ENCODE measurements around the gene KRT72.

Gene KRT72

GRCh38 chr12:52539083-52539820 lies 62.0 kb downstream of the KRT72 start:
- Histone ChIP-seq H3K4me3 (ENCODE audit: low read length) (no peak overlapping the region), H3K79me1 (ENCODE audit: low read length) (no peaks in the 10 kb centered on the region), H4K5ac (ENCODE audit: low read length) (no peak overlapping the region), H3K27me3 (ENCODE audit: insufficient read depth, low read length, poor library complexity) (no peaks in the 10 kb centered on the region), H2BK15ac (replicated peaks; ENCODE audit: low read depth) (no peak overlapping the region), H2AK5ac (ENCODE audit: low read length) (no peak overlapping the region), H2BK120ac (ENCODE audit: low read depth, low read length) (no peak overlapping the region), H3K4ac (ENCODE audit: low read depth, low read length) (no peak overlapping the region), H3K27ac (ENCODE audit: low read depth, low read length) (no peak overlapping the region), H3K4me1 (ENCODE audit: control insufficient read depth, low read depth, low read length) (no peaks in the 10 kb centered on the region), H3K23ac (ENCODE audit: low read length) (no peak overlapping the region), H3K56ac (ENCODE audit: low read length) (no peak overlapping the region), H3K18ac (ENCODE audit: low read length) (no peak overlapping the region), H3K9ac (ENCODE audit: low read length) (no peak overlapping the region), H2BK5ac (ENCODE audit: low read length) (no peak overlapping the region), H3K4me2 (ENCODE audit: low read length) (no peak overlapping the region), H3K79me2 (ENCODE audit: control insufficient read depth, insufficient read depth, low read length) (no peaks in the 10 kb centered on the region), H3K36me3 (ENCODE audit: control insufficient read depth, insufficient read depth, low read length) (no peaks in the 10 kb centered on the region), H4K8ac (ENCODE audit: low read depth, low read length) (no peak overlapping the region)
- no CpG with 5 or more reads among the region's 5 CpGs for WGBS (ENCODE audit: extremely low coverage, insufficient coverage, low lambda C conversion rate)
- DNase-seq, result no peak

- Histone ChIP-seq H2BK5ac (ENCODE audit: low read length) (no peak overlapping the region), H3K4ac (ENCODE audit: low read depth, low read length) (no peak overlapping the region), H3K79me1 (ENCODE audit: low read length) (no peaks in the 10 kb centered on the region), H3K27me3 (ENCODE audit: insufficient read depth, low read length, poor library complexity) (no peaks in the 10 kb centered on the region), H2AK5ac (ENCODE audit: low read length) (no peak overlapping the region), H3K4me2 (ENCODE audit: low read length) (no peak overlapping the region), H2BK15ac (replicated peaks; ENCODE audit: low read depth) (no peak overlapping the region), H2BK120ac (ENCODE audit: low read depth, low read length) (no peak overlapping the region), H3K4me1 (ENCODE audit: control insufficient read depth, low read depth, low read length) (no peaks in the 10 kb centered on the region), H3K18ac (ENCODE audit: low read length) (no peak overlapping the region), H3K79me2 (ENCODE audit: control insufficient read depth, insufficient read depth, low read length) (no peaks in the 10 kb centered on the region), H4K8ac (ENCODE audit: low read depth, low read length) (no peak overlapping the region), H3K23ac (ENCODE audit: low read length) (no peak overlapping the region), H3K56ac (ENCODE audit: low read length) (no peak overlapping the region), H4K5ac (ENCODE audit: low read length) (no peak overlapping the region), H3K36me3 (ENCODE audit: control insufficient read depth, insufficient read depth, low read length) (no peaks in the 10 kb centered on the region), H3K27ac (ENCODE audit: low read depth, low read length) (no peak overlapping the region), H3K9ac (ENCODE audit: low read length) (no peak overlapping the region), H3K4me3 (ENCODE audit: low read length) (no peak overlapping the region)
- no peak for DNase-seq
- WGBS (ENCODE audit: extremely low coverage, insufficient coverage, low lambda C conversion rate), result no CpG with 5 or more reads among the region's 3 CpGs
These were observed 64.2 kb downstream of the KRT72 start for GRCh38 chr12:52537101-52537500.

Data from mesendoderm (in vitro differentiated cells).